B cell (primary cell): ENCODE measurements around the gene KLK2. TPM values are rescaled to one million over a fixed set of nuclear protein-coding genes. Genes with fewer than 3 reads are reported as not detected.

ENCODE experiments used
- ATAC-seq: fragments of 200-7000 bp; cut with Tn5 transposase; one replicate; pipeline ENCODE4 v1.10.0; 2021; ENCODE audit warnings: low read depth, mild to moderate bottlenecking, moderate number of reproducible peaks, moderate library complexity
- CTCF ChIA-PET: fragments of 350-600 bp; sonication (Branson Sonifier 250); formaldehyde crosslinking; loops from one replicate; lab custom pipeline; 2021; ENCODE audit warnings: antibody characterized with exemption, inconsistent platforms; lab: Charles Lee
- POLR2A ChIA-PET: fragments of 350-600 bp; sonication (Branson Sonifier 250); formaldehyde crosslinking; loops from one replicate; lab custom pipeline; 2021; ENCODE audit warnings: antibody characterized with exemption; lab: Charles Lee
- DNase-seq: peaks from one replicate; pipeline ENCODE4 v3.0.0; 2013
- H2AFZ ChIP-seq: 2 replicates; pipeline ENCODE4 v1.6.1; 2012; ENCODE audit warnings: mild to moderate bottlenecking, low read depth, low read length; ENCODE audit not compliant: insufficient read depth, poor library complexity, severe bottlenecking
- H3K27ac ChIP-seq, 2 donors: 1 replicate in 1 of 2; 2 replicates in 1 of 2; pipeline ENCODE4 v1.5.1; 2012 to 2013; ENCODE audit warnings: low read length in 2 of 2, mild to moderate bottlenecking in 2 of 2, moderate library complexity in 1 of 2
- H3K27me3 ChIP-seq, 4 experiments: fragments of 200-600 bp in 1 of 4; sonication (generic) in 1 of 4; replicated peaks in 1 of 4; 1 replicate in 2 of 4; 2 replicates in 2 of 4; pipeline versions ENCODE4 v1.6.1 to v1.7.0; 2013 to 2016; ENCODE audit warnings: low read length in 3 of 4, mild to moderate bottlenecking in 2 of 4, mixed read lengths in 1 of 4, moderate library complexity in 1 of 4; ENCODE audit not compliant: insufficient read depth in 4 of 4, control insufficient read depth in 3 of 4; ENCODE audit errors: control extremely low read depth in 1 of 4
- H3K36me3 ChIP-seq, 2 experiments: replicated peaks in 1 of 2; 1 replicate in 1 of 2; 2 replicates in 1 of 2; pipeline versions ENCODE4 v1.6.1 to v1.7.1; 2013; ENCODE audit warnings: low read length in 1 of 2; ENCODE audit not compliant: insufficient read depth in 2 of 2, control insufficient read depth in 1 of 2; ENCODE audit errors: control extremely low read depth in 1 of 2, extremely low read depth in 1 of 2
- H3K4me1 ChIP-seq, 2 donors: fragments of 200-600 bp in 1 of 2; sonication (generic) in 1 of 2; 1 replicate in 1 of 2; 2 replicates in 1 of 2; pipeline versions ENCODE4 v1.5.1 to v1.6.1; 2013 to 2017; ENCODE audit warnings: low read length in 2 of 2; ENCODE audit not compliant: control insufficient read depth in 2 of 2, insufficient read depth in 2 of 2
- H3K4me2 ChIP-seq: replicated peaks from 2 replicates; pipeline ENCODE3; 2012; ENCODE audit warnings: mild to moderate bottlenecking, low read depth, low read length; ENCODE audit not compliant: poor library complexity, severe bottlenecking
- H3K4me3 ChIP-seq, 5 experiments: fragments of 200-600 bp in 1 of 5; sonication (generic) in 1 of 5; 1 replicate in 3 of 5; 2 replicates in 2 of 5; pipeline versions ENCODE4 v1.5.1 to v1.7.0; 2011 to 2016; ENCODE audit warnings: low read length in 4 of 5, mild to moderate bottlenecking in 4 of 5, low read depth in 2 of 5, control low read depth in 1 of 5, moderate library complexity in 1 of 5; ENCODE audit not compliant: insufficient read depth in 1 of 5; ENCODE audit errors: control extremely low read depth in 1 of 5, extremely low read depth in 1 of 5
- H3K79me2 ChIP-seq: fragments of 200-600 bp; sonication (generic); one replicate; pipeline ENCODE4 v1.6.0; 2016; ENCODE audit warnings: low read length; ENCODE audit not compliant: control insufficient read depth, insufficient read depth
- H3K9ac ChIP-seq: fragments of 200-600 bp; sonication (generic); 2 replicates; pipeline ENCODE4 v1.6.1; 2017; ENCODE audit warnings: mild to moderate bottlenecking, low read length, moderate library complexity
- H3K9me3 ChIP-seq, 3 donors: one replicate each; pipeline versions ENCODE4 v1.6.1 to v1.7.1; 2013; ENCODE audit warnings: low read length in 2 of 3; ENCODE audit not compliant: control insufficient read depth in 2 of 3, insufficient read depth in 1 of 3; ENCODE audit errors: control extremely low read depth in 1 of 3
- H4K20me1 ChIP-seq: 2 replicates; pipeline ENCODE4 v1.6.0; 2012; ENCODE audit warnings: mild to moderate bottlenecking, low read length; ENCODE audit not compliant: insufficient read depth, control insufficient read depth, poor library complexity, severe bottlenecking
- H3K27ac Mint-ChIP-seq: one replicate; pipeline ENCODE4 v1.8.0; 2021; ENCODE audit warnings: mixed read lengths
- H3K27me3 Mint-ChIP-seq: one replicate; pipeline ENCODE4 v1.8.0; 2021; ENCODE audit warnings: mixed read lengths
- H3K4me1 Mint-ChIP-seq: one replicate; pipeline ENCODE4 v1.8.0; 2021; ENCODE audit warnings: mixed read lengths
- H3K4me3 Mint-ChIP-seq: one replicate; pipeline ENCODE4 v1.8.0; 2021; ENCODE audit warnings: mixed read lengths
- H3K9me3 Mint-ChIP-seq: one replicate; pipeline ENCODE4 v1.8.0; 2022; ENCODE audit warnings: mixed read lengths; ENCODE audit not compliant: insufficient read depth
- CTCF ChIP-seq: fragments of 200-600 bp; IDR thresholded peaks from one replicate; pipeline ENCODE4 v1.8.0; 2022; ENCODE audit warnings: antibody characterized with exemption, mild to moderate bottlenecking
- EZH2 ChIP-seq: IDR thresholded peaks from 2 replicates; pipeline ENCODE4 v1.6.1; 2012; ENCODE audit warnings: borderline replicate concordance, low read depth, mild to moderate bottlenecking, moderate library complexity, low read length; ENCODE audit not compliant: insufficient read depth, poor library complexity, severe bottlenecking
- WGBS: methylation state at CpG from one replicate; pipeline ENCODE4 v1.1.5; 2013; ENCODE audit warnings: missing lambda C conversion rate; ENCODE audit not compliant: insufficient coverage; 5-methylcytosine and 5-hydroxymethylcytosine counted together
- intact Hi-C: fragments of 100-400 bp; cut with micrococcal nuclease; formaldehyde crosslinking; loops from one replicate; pipeline ENCODE4 v1.10.0; 2022
- polyA plus RNA-seq: library from polyadenylated mRNA; depleted of rRNA; stranded (reverse); fragments of >200 nt; gene quantifications from 2 replicates; pipeline ENCODE4 v1.2.3, GENCODE V29; 2012
- total RNA-seq, 2 donors: library from RNA; stranded (reverse); fragments of 120-200 nt in 1 of 2; gene quantifications; 1 replicate in 1 of 2; 2 replicates in 1 of 2; pipeline versions ENCODE4 v1.2.3 to v1.2.4, GENCODE V29; 2013 to 2022

KLK2 gene
- total and polyA plus RNA-seq, 2 donors (not counting 1 experiment from before 2014, with no cell fraction given): 0.60 to 1.7 TPM

DNA sequence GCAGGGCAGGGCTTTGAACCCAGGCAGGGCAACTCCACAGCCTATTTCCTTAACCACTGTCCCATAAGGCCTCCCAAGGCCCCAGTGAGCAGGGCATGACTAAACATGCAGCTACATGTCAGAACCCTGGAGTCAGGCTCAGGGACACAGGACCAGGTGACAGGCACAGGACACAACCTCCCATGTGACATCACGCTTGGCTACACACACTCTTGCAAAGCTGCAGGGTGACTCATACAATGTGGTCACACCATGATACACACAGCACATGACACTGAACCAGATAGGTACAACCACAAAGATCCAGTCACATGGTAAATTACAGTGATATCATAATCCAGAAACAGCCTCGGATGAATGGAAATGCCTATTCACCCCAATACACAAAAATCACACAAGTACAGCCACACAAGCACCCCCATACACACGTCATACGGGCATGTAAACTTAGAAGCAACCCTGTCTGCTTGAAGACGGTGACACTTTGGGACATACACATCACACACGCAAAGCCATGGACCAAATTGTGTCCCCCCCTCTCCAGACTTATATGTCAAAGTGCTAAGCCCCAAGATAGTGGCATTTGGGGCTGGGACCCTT, 23.5 kb downstream of the KLK2 start:
- peak overlapping the region; percentile 78 to 84 for H3K27ac ChIP-seq
- H3K9me3 ChIP-seq: peaks cover 2 to 17% (median 12%) of the 10 kb centered on the region in 3 donors
- ATAC-seq (peak; percentile 90), DNase-seq (peak; percentile 90)
- Mint-ChIP-seq H3K27ac (peak overlapping the region; percentile 94), H3K9me3 (no peaks in the 10 kb centered on the region), H3K4me1 (peaks cover 53% of the 10 kb centered on the region), H3K27me3 (no peaks in the 10 kb centered on the region), H3K4me3 (peak overlapping the region; percentile 66)
- peak overlapping the region; percentile 46 for H3K4me2 ChIP-seq
- no peaks in the 10 kb centered on the region for H3K79me2 ChIP-seq
- intact Hi-C loops: loop anchor here (1.0 to 5.0 kb wide), 5 partner anchors 26 to 539 kb away; no protein-coding TSS in a partner anchor
- no peaks in the 10 kb centered on the region for H3K36me3 ChIP-seq
- H2AFZ ChIP-seq: no peak overlapping the region
- WGBS: 64% methylated on average over 4 of the region's 6 CpGs
- ChIA-PET POLR2A (interaction anchor here (0.5 to 1.1 kb wide), 3 partner anchors 9 to 93 kb away, joined by 3 read pairs; no protein-coding TSS in a partner anchor), CTCF (interaction anchor here (1.1 to 1.8 kb wide), 3 partner anchors 9 to 539 kb away, joined by 4 to 6 read pairs (median 4); no protein-coding TSS in a partner anchor)
- peaks cover 20 to 26% of the 10 kb centered on the region in 2 donors for H3K4me1 ChIP-seq
- peak overlapping the region; percentile 44 for H3K9ac ChIP-seq
- TF ChIP-seq EZH2 (no peak), CTCF (no peak)
- H3K27me3 ChIP-seq: no peaks in the 10 kb centered on the region
- no peaks in the 10 kb centered on the region for H4K20me1 ChIP-seq
- no peak overlapping the region for H3K4me3 ChIP-seq

DNA sequence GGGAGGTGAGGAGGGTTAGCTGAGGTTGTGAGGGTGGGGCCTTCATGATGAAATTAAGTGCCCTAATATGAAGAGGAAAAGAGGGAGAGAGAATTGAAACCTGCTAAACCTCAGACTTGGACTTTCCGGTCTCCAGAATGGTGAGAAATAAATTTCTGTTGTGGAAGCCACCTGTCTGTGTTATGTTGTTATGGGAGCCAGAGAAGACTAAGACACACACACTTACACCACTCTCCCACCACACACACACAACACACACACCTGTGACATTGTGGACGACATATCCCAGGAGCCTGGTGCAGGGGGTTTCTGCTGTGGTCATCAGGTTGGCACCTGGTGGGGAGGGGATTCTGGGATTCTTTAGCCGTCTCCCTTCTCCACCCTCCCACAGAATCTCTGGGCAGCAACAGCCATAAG, 24.0 kb downstream of the KLK2 start:
- Mint-ChIP-seq H3K27ac (peak overlapping the region; percentile 94), H3K4me1 (peaks cover 48% of the 10 kb centered on the region), H3K4me3 (peak overlapping the region; percentile 66), H3K9me3 (no peaks in the 10 kb centered on the region), H3K27me3 (peaks cover under 1% of the 10 kb centered on the region)
- peak; percentile 12 for ATAC-seq
- H3K9ac ChIP-seq: peak overlapping the region; percentile 44
- peak overlapping the region; percentile 46 for H3K4me2 ChIP-seq
- TF ChIP-seq EZH2 (no peak), CTCF (no peak)
- H3K27me3 ChIP-seq: no peaks in the 10 kb centered on the region
- intact Hi-C loops: loop anchor here (5.0 kb wide), 3 partner anchors 60 to 540 kb away; no protein-coding TSS in a partner anchor
- H4K20me1 ChIP-seq: no peaks in the 10 kb centered on the region
- no peak for DNase-seq
- peaks cover 19 to 22% of the 10 kb centered on the region in 2 donors for H3K4me1 ChIP-seq
- CTCF ChIA-PET: interaction anchor here (1.4 to 2.5 kb wide), 3 partner anchors 9 to 25 kb away, joined by 4 to 10 read pairs (median 6); no protein-coding TSS in a partner anchor
- no CpG with 5 or more reads among the region's 3 CpGs for WGBS
- no peaks in the 10 kb centered on the region for H3K79me2 ChIP-seq
- H3K4me3 ChIP-seq: no peak overlapping the region
- H2AFZ ChIP-seq: no peak overlapping the region
- H3K36me3 ChIP-seq: no peaks in the 10 kb centered on the region
- POLR2A ChIA-PET: interaction anchor here (0.6 to 1.1 kb wide), 2 partner anchors 92 to 568 kb away, joined by 3 to 4 read pairs; partner anchors contain the start of gene KCNC3
- H3K9me3 ChIP-seq: peaks cover 2 to 17% (median 12%) of the 10 kb centered on the region in 3 donors
- H3K27ac ChIP-seq: peak overlapping the region; percentile 78 to 84
